Body of pancreas (tissue), 4 donors: Measurements from ENCODE around the gene RBP5. TPM values are rescaled to one million over a fixed set of nuclear protein-coding genes. Genes with fewer than 3 reads are reported as not detected.
A peak's percentile ranks its signal among the peaks of the same experiment; 100 is the strongest.

ENCODE experiments used
- ATAC-seq: fragments of 150-250 bp; one replicate; pipeline ENCODE4 v1.9.1; 2016
- DNase-seq, 4 donors: peaks; one replicate each; pipeline ENCODE4 v3.0.0-alpha.2; 2019
- H3K27ac ChIP-seq, 4 donors: fragments of 200-600 bp; sonication (generic); 1 replicate in 3 of 4; 2 replicates in 1 of 4; pipeline versions ENCODE4 v1.5.1 to v1.6.1; 2016 to 2019; ENCODE audit warnings: mild to moderate bottlenecking in 1 of 4, mixed read lengths in 1 of 4, moderate library complexity in 1 of 4
- H3K27me3 ChIP-seq, 2 donors: fragments of 200-600 bp; sonication (generic); one replicate each; pipeline ENCODE4 v1.6.0; 2016; ENCODE audit warnings: mild to moderate bottlenecking in 1 of 2
- H3K36me3 ChIP-seq, 2 donors: fragments of 200-600 bp; sonication (generic); replicated peaks in 1 of 2; 2 replicates each; pipeline ENCODE4 v1.5.1; 2016; ENCODE audit warnings: low read depth in 2 of 2; ENCODE audit not compliant: insufficient read depth in 1 of 2
- H3K4me1 ChIP-seq: fragments of 200-600 bp; sonication (generic); one replicate; pipeline ENCODE4 v1.6.0; 2016
- H3K4me3 ChIP-seq, 2 donors: fragments of 200-600 bp; sonication (generic); 1 replicate in 1 of 2; 2 replicates in 1 of 2; pipeline ENCODE4 v1.5.1; 2016 to 2019
- H3K9me3 ChIP-seq, 3 donors: fragments of 200-600 bp; sonication (generic); 1 replicate in 2 of 3; 2 replicates in 1 of 3; pipeline ENCODE4 v1.5.1; 2016
- CTCF ChIP-seq, 7 experiments: fragments of 450-650 bp in 4 of 7; fragments of 200-600 bp in 3 of 7; sonication (generic) in 3 of 7; IDR thresholded peaks; one replicate each; pipeline ENCODE4 v1.5.1; 2016 to 2019; ENCODE audit warnings: antibody characterized with exemption in 7 of 7
- POLR2A ChIP-seq, 3 donors: fragments of 450-650 bp; IDR thresholded peaks; one replicate each; pipeline ENCODE4 v1.6.1; 2016; ENCODE audit warnings: antibody characterized with exemption in 3 of 3, mild to moderate bottlenecking in 2 of 3
- WGBS, 2 donors: methylation state at CpG; one replicate each; pipeline ENCODE4 v1.1.5; 2017; 5-methylcytosine and 5-hydroxymethylcytosine counted together
- intact Hi-C: fragments of 100-400 bp; cut with DNase I; formaldehyde crosslinking; loops from one replicate; pipeline ENCODE4 v1.15.1; 2023
- total RNA-seq, 2 donors: library from RNA; depleted of rRNA; stranded (reverse); fragments of >200 nt; gene quantifications; one replicate each; pipeline ENCODE4 v1.1.0, GENCODE V29; 2016

The RBP5 gene
- total RNA-seq, 2 donors from 2014 or later = 1.3 TPM; not detected in 1

- ATAC-seq (no peak), DNase-seq (no peak)
- Histone ChIP-seq H3K4me3 (no peak overlapping the region), H3K9me3 (no peaks in the 10 kb centered on the region), H3K27ac (no peak overlapping the region), H3K4me1 (no peaks in the 10 kb centered on the region), H3K36me3 (peaks cover 0 to 2% of the 10 kb centered on the region in 2 donors), H3K27me3 (no peaks in the 10 kb centered on the region)
- no peak for TF ChIP-seq CTCF (IDR thresholded peaks at IDR 0.05)
- TF ChIP-seq POLR2A (IDR thresholded peaks at IDR 0.05) = no peak
- 87 to 91% methylated on average over 12 of the region's 12 CpGs for WGBS, 2 donors
- intact Hi-C loops = no loop called here
These were observed 21.7 kb upstream of the RBP5 start for GRCh38 chr12:7150356-7150755.

GRCh38 chr12:7146906-7147305, 18.2 kb upstream of the RBP5 start:
- no peak overlapping the region for H3K27ac ChIP-seq
- peaks cover 0 to 2% of the 10 kb centered on the region in 2 donors for H3K36me3 ChIP-seq
- H3K9me3 ChIP-seq = no peaks in the 10 kb centered on the region
- DNase-seq = no peak
- intact Hi-C loops = no loop called here
- 93 to 96% methylated on average over 5 to 7 of the region's 7 CpGs for WGBS, 2 donors
- no peak for ATAC-seq
- TF ChIP-seq POLR2A (IDR thresholded peaks at IDR 0.05) = no peak
- no peak for TF ChIP-seq CTCF (IDR thresholded peaks at IDR 0.05)
- no peaks in the 10 kb centered on the region for H3K4me1 ChIP-seq
- no peak overlapping the region for H3K4me3 ChIP-seq
- H3K27me3 ChIP-seq = no peaks in the 10 kb centered on the region

- ATAC-seq = no peak
- Histone ChIP-seq H3K27ac (no peak overlapping the region), H3K4me3 (no peak overlapping the region), H3K9me3 (no peaks in the 10 kb centered on the region), H3K27me3 (no peaks in the 10 kb centered on the region), H3K36me3 (peaks cover 0 to 2% of the 10 kb centered on the region in 2 donors), H3K4me1 (no peaks in the 10 kb centered on the region)
- no peak for TF ChIP-seq CTCF (IDR thresholded peaks at IDR 0.05)
- no peak for TF ChIP-seq POLR2A (IDR thresholded peaks at IDR 0.05)
- WGBS, 2 donors = 83 to 88% methylated on average over 7 of the region's 7 CpGs
- intact Hi-C loops = no loop called here
- DNase-seq = no peak
These were observed 17.5 kb upstream of the RBP5 start for GRCh38 chr12:7146228-7146627.

GRCh38 chr12:7145671-7146070, 17.0 kb upstream of the RBP5 start:
- Histone ChIP-seq H3K27ac (no peak overlapping the region), H3K4me3 (no peak overlapping the region), H3K27me3 (no peaks in the 10 kb centered on the region), H3K4me1 (no peaks in the 10 kb centered on the region), H3K36me3 (no peaks in the 10 kb centered on the region), H3K9me3 (no peaks in the 10 kb centered on the region)
- TF ChIP-seq POLR2A (IDR thresholded peaks at IDR 0.05) = no peak
- TF ChIP-seq CTCF (IDR thresholded peaks at IDR 0.05) = no peak
- intact Hi-C loops = no loop called here
- ATAC-seq = no peak
- WGBS, 2 donors = 57 to 63% methylated on average over 4 of the region's 4 CpGs
- DNase-seq = no peak

GRCh38 chr12:7144414-7145120, 15.9 kb upstream of the RBP5 start:
- H3K9me3 ChIP-seq = no peaks in the 10 kb centered on the region
- no peaks in the 10 kb centered on the region for H3K4me1 ChIP-seq
- no peak overlapping the region for H3K27ac ChIP-seq
- no peak overlapping the region for H3K4me3 ChIP-seq
- H3K36me3 ChIP-seq = no peaks in the 10 kb centered on the region
- peak; percentile 53 for ATAC-seq
- no peaks in the 10 kb centered on the region for H3K27me3 ChIP-seq
- intact Hi-C loops = no loop called here
- DNase-seq = no peak
- WGBS, 2 donors = 44 to 51% methylated on average over 11 of the region's 11 CpGs
- TF ChIP-seq CTCF (IDR thresholded peaks at IDR 0.05) (peak; percentile 13 to 47 (median 42)), POLR2A (IDR thresholded peaks at IDR 0.05) (no peak)
